ENCODE measurements around the gene RNU6-1.
A peak's percentile ranks its signal among the peaks of the same experiment; 100 is the strongest.

RNU6-1 gene

DNA sequence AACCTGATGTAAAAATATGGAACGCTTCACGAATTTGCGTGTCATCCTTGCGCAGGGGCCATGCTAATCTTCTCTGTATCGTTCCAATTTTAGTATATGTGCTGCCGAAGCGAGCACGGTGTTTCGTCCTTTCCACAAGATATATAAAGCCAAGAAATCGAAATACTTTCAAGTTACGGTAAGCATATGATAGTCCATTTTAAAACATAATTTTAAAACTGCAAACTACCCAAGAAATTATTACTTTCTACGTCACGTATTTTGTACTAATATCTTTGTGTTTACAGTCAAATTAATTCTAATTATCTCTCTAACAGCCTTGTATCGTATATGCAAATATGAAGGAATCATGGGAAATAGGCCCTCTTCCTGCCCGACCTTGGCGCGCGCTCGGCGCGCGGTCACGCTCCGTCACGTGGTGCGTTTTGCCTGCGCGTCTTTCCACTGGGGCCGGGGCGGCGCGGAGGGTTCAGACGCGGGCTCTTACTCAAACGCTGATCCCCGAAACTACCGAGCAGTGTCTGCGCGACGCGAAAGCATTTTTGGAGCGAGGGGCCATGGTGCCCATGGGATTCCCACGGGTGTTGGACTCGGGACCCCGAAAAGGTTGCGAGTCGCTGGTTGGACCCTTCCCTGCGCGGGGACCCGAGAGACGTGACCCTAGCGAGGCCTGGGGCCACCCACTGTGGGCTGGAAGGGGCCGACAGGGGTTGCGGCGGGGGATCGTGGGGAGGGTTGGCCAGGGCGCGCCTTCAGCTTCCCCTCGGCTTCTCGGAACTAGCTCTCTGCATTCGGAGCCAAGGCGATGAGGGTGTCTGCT lies at the start of gene RNU6-1:
TSS of gene RNU6-1 (minus strand) at position 117 of the 820 bp plus-strand sequence.
- peak; percentile 97 for DNase-seq

DNA sequence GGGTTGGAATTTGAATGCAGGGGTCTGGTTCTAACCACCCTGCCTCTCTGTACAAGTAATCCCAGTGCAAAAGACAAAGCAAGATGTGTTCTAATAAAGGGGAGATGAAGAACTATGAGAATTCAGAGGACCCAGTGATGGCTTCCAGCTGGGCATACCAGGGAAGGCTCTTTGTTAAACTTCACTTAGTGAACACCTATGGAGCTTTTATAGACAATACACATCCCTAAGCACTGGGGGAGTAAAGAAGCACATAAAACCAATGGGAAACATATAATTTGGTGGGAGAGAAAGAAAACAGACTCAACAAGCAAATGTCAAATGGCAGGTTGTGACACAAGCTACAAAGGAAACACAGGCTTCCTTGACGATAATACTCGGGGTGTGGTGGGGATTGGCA lies 47.9 kb upstream of the RNU6-1 start:
- no peak for DNase-seq

DNA sequence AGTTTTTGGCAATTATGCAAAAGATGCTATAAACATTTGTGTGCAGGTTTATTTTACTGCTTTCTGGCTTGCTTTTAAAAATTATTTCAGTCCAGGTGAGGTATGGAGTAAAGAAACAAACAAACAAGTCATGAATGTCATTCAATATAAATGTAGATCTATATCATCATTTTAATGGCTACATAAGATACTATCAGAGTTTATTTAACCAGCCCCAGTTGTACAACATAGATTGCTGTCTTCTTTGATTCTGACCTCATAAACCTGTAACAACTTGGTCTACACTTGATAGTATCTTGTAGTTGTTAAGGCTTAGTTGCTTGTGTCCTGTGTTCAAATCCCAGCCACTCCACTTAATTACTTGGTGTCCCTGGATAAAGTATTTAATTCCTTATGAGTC lies 46.0 kb upstream of the RNU6-1 start:
- DNase-seq = no peak

DNA sequence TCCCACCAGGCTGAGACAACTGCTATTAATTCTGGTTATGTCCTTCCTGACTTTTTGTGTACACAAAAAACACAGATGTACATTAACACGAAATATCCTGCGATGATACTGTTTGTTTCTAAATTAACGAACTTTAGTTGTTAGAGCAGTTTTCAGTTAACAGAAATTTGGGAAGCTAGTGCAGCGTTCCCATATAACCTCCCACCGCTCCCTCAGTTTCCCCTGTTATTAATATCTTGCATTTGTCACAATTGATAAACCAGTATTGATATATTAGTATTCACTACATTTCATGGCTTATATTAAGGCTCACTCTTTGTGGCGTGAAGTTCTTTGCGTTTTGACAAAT lies 45.3 kb upstream of the RNU6-1 start:
- no peak for DNase-seq

DNA sequence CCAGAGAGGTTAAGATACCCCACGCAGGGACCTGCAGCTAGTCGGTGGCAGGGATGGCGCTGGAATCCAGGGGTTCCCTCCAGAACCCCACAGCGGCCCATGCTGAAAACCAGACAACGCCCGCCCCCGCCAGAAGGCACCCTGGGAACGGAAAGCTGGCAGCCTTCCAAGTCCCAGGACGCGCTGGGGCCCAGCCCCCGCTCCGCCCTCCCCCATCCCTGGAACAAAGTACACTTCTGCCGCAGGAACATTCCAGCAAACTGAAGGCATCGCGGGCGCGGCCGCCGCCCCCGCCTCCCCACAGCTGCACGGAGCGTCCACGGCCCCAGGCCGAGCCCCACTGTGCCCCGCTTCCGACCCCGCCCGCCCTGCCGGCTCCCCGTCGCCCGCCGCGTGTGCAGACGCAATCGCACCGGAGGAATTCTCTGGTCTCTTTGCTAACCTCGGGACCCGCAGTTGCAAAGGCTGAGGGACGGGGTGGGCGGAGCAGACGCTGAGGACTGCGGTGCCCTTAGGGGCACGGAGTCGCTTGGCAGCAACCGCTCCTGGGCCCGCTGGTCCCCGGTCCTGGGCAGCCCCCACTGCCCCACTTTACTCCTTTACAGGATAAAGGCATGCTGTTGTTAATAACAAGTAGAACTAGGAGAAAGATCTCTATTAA lies 44.8 kb upstream of the RNU6-1 start:
- DNase-seq = peak; percentile 91

DNA sequence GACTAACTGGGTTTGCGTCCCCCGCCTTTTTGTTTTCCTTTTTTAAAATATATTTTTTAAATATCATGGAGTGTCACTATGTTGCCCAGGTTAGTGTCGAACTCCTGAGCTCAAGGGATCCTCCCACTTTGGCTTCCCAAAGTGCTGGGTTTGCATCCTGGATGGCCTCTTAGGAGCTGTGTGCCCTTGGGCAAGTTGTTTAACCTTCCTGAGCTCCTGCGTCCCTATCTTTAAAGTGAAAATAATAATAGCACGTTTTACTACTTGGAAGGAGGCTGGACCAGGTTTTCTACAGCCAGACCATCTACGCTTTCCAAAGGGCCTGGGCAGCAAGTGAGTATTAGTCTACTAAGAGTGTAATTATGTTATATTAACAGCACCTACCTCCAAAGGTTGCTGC lies 44.2 kb upstream of the RNU6-1 start:
- peak; percentile 21 for DNase-seq

DNA sequence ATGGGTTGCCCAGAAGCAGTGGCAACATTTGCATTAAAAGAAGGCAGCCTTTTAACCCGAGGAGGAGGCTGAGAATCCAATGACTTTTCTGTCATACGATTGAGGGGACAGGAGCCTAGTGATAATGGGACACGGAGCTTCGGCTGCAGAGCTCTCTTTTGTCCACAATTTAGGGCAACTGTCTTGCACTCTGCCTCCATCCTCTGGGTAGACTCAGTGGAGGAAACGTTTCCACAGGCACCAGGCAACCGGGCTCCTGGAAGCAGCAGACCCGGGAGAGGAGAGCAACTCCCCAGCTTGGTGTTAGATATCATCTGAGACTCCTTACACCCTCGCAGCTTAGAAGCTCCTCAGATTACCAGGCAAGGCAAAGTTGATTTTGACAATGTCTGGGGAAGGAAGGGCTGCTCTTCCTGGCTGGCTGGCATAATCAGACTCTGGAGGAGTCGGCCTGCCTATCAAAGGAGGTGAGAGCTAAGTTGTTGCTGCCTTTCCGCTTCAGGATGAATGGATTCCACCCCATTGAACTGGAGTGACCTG lies 43.5 kb upstream of the RNU6-1 start:
- peak; percentile 41 for DNase-seq

DNA sequence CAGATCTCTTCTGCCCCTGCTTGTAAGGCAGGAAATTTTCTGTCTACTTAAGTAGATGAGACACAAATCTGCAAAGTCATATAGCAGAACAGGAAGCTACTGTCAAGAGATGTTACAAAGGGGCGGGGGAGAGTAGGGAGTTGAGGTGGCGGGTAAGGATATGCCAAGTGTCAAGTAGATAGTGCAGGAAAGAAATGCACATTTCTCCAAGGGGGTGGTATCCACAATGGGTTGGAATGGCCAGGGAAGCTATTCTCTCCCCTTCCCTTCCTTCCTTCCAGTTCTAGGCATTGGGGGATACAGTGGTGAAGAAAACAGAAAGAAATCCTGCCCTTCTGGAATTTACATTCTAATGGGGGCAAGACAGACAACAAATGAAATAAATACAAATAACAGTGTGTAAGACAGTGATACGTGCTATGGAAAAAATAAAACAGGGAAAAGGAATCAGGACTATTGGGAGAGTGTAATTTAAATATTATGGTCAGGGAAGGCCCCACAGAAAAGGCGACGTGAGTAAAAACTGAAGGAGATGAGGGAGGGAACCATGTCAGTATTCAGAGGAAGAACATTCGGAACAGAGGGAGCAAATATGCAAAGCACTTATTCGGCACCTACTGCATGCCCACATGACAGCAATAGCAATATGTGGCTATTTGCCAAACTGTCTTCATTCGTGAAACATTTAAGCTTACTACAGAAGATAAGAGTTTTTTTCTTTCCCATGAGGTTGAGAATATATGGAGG lies 42.8 kb upstream of the RNU6-1 start:
- DNase-seq = peak; percentile 39

DNA sequence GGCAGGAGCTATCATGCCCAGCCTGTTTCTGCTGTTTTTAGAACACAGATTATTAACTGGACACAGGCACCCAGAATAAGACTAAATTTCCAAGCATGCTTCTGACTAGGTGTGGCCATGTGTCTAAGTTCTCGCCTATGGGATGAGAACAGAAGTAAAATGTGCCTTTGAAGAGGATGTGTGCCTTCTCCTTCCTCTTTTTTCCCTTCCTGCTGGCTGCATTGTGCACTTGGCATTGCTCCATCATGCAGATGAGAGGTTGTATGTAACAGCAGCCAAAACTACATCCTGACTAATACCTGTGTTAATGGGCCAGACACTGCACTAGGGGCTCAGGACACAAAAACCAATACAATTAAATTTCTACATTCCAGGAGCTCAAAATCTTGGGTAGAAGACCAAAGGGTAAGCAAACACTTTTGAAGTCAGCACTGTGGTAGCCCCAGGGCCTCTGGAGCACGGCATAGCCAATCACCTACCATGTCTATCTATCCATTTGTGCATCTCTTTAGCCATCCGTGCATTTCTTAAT lies 40.9 kb upstream of the RNU6-1 start:
- DNase-seq = no peak

DNA sequence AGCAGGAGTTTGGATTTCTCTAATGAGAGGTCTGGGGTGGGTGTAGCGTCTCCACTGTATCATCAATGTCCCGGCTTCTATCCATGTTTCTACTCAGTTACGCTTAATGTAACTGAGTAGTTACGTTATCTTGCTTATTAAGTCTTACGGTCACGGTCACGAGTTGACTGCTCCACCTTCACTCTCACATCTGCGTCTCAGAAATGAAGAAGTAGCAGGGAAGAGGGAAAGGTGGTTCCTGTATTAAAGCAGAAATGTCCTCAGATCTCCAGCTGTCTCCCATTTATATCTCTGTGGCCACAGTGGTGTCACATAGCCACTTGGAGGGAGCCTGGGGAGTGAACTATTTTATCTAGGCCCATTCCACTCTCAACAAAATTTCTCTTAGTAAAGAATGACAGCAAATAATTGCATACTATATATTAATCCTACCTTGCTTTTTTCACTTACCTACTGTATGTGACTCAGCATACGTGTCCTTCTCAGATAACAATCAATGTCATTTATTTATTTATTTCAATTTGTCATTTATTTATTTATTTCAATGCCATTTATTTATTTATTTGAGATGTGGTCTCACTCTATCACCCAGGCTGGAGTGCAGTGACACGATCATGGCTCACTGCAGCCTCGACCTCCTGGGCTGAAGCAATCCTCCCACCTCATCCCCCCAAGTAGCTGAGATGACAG lies 39.7 kb upstream of the RNU6-1 start:
- no peak for DNase-seq

DNA sequence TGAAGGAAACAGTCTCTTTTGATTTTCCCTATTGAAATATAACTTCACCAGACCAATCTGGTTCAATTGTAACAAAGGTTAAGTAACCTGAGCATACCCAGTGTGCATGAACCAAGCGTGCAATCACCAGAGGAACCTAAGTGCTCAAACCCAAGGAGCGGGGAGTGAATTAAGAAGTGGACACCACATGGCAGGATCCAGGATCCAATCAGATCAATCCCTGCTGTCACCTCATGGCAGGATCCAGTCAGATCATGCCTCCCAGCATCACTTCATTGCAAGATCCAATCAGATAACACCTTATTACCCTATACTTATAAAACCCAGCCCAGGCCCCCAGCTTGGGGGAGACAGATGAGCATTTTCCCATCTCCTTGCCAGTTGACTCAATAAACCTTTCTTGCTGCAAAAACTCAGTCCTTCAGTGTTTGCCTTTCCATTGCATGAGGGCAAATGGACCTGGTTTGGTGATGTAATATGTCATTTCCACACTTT lies 38.9 kb upstream of the RNU6-1 start:
- DNase-seq = no peak

DNA sequence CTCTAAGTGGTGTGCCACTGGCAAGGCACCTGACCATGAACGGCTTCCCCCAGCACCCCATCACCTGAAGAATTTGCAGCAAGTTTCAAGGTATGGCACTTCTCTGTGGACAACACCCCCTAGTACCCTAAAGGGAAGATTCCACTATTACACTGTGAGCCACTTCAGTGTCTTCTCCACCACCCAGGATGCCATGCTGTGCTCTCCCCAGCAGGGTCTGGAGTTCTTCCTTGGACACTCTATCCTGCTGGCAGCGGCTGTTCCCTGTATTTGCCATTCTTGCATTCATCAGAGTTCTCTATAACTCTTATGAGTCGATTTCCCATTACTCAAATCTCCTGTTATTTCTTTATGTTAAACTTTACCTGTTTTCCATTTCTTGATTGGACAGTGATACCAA lies 33.9 kb upstream of the RNU6-1 start:
- no peak for DNase-seq

DNA sequence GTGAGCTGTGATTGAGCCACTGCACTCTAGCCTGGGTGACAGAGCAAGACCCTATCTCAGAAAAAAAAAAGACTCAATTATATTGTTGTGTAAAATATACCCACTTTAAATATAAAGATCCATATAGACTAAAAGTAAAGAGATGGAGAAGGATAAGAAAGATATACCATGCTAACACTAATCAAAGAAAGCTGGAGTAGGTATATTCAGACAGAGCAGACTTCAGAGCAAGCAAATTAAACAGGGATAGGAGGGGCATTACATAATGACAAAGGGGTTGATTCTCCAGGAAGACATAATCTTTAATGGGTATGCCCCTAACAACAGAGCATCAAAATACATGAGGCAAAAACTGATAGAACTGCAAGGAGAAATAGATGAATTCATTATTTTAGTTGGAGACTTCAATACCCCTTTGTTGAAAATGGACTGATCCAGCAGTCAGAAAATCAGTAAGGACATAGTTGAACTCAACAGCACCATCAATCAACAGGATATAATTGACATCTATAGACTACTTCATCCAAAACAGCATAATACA lies 31.1 kb upstream of the RNU6-1 start:
- no peak for DNase-seq

DNA sequence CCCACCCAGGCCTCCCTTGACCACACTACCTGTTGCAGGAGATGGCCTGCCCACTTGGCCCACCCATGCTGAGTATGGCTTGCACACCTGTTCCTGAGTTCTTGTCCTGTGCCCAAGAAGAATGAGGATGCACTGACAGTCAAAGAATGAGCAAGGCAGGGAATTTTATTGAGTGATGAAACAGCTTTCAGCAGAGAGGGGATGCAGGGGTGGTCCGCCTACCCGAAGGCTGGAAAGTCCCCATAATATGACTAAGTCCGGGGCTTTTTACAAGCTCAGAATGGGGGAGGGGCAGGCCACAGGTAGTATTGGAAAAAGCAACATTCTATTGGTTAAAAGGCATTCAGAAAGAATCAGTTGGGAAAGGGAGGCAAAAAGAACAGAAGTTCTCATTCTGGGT lies 29.9 kb upstream of the RNU6-1 start:
- no peak for DNase-seq

DNA sequence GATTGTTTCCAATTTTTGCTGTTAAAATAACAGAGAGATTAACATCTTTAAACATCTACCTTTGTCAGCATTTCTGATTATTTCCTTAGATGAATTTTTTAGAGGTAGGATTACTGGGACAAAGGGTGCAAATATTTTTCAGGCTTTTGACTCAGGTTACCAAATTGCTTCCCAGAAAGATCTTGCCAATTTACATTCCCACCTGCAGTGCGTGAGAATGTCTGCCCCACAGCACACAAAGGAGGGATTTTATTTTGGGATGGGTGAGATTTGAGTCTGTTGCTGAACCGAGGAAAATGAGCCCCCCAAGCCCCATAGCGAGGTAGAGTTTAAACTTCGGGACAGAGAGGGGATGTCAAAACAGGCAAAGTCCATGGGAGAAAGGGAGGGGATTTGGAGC lies 25.9 kb upstream of the RNU6-1 start:
- peak; percentile 17 for DNase-seq

DNA sequence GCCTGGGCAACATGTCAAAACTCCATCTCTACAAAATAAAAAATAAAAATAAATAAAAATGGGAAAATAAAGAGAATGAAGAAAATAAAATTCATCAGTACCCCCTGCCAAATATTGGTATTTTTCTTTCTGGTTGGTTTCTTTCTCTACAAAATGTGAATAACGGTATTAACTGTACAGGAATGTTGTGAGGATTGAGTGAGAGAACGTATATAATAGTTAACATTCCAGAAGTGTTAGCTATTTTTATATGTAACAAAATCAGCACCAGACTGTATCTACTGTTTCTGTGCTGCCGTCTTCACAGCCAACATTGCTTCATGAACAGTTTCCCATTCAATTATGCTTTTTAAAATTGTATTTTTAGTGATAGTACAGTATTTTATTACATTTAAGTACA lies 25.5 kb upstream of the RNU6-1 start:
- peak; percentile 24 for DNase-seq

DNA sequence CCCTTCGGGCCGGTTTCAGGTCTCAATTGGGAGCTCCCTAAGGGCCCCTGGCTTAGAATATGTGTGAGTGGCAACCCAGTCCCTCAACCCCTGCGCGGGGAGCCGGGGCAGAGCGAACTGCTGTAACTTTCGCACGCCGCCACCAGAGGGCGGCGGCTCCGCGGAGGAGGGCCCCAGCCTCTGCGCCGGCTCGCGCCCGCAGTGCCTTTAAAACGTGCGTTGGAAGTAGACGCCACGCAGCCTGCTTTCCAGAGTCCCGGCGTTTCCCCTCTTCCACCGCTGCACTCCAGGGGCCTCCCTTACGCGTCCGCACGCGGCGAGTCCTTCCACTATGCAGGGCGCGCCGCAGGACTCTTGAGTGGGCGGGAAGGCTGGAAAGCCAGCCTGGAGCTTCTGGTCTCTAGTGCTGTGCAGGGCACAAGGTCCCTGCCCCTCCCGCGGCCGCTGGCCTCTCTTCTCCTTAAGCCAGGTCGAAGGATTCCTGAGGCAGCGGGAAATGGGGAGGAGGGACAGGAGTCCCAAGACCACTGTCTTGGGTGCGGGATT lies 23.7 kb upstream of the RNU6-1 start:
- peak; percentile 91 for DNase-seq

DNA sequence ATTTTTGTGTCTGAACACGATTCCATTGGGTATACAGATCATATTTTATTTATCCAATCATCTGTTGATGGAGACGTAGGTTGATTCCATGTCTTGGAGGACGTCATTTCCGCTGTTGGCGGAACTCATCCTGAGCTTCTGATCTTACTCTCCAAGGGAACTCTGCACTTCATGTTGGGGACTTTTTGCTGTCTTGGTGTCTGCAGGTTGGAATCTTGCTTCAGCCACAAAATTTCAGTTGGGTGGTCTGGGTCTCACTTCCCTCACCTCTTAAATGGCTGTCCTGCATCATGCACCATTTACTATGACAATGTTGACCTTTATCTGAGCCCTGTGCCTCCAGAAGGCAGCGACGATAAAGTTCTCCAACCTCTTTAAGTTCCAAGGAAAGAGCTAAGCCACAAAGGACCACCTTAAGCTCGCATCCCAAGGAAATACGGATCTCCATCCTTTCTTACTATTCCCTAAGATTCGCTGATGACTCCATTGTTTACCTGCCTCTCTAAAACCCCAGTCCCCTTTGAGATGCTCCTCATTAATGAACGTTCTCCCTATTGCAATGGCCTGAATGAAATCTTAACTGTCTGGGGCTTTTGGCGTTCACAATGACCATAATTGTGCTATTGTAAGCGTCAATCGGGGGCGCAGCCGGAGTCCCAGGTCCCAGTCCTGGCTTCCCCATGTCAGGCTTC lies 23.1 kb upstream of the RNU6-1 start:
- DNase-seq = no peak

DNA sequence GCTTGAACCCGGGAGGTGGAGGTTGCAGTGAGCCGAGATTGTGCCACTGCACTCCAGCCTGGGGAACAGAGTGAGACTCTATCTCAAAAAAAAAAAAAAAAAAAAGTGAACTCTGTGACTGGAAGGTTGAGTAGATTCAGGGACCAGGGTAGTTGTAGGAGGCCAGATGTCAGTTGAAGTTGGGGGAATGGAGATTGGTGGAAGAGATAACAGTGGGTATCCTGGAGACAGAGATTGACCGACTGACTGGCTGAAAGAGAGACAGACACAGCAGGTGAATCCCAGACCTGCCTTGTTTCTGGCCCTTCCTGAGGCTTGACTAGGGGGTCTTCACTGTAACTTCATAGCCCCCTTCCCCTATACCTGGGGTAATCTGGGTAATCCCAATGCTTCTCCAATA lies 22.1 kb upstream of the RNU6-1 start:
- DNase-seq = no peak

DNA sequence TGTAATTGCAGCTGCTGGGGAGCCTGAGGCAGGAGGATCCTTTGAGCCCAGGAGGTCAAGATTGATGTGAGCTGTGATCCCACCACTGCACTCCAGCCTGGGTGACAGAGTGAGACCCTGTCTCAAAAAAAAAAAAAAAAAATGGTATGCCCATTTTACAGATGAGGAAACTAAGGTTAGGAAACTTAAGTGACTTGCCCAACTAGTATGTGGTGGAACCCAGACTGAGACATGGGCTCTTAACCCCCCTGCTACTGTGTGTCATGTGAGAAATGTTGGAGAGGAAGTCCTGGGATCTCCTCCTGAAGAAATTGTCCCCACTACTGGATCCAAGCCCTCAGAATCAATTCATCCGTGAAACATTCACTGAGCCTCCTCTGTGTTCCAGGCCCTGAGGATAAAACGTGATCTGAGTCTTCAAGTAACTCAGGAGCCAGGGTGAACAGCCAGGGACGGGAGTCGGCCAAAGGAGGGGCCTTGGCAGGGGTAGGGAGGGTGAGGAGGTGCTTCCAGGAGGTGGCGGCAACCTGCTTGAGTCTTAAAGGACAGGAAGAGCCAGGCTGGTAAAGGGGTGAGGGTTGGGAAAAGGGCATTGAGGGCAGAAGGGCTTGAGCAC lies 19.6 kb upstream of the RNU6-1 start:
- no peak for DNase-seq

DNA sequence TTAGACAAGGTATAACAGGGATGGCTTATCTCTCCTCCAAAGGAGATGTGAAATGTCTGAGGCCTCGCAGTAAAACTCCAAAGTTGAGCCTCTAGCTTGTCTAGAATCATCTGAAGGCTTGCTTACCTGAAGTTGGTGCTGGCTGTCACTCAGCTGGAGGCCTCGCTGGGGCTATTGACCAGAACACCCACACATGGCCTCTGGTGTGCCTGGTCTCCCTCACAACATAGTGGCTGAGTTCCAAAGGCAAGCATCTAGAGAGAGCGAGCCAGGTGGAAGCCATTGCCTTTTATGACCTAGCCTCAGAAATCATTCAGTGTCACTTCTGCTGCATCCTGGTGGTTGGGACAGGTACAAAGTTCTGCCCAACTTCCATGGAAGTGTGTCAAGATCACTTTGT lies 17.4 kb upstream of the RNU6-1 start:
- DNase-seq = no peak
